Activated CD4-positive, alpha-beta T cell treated with anti-CD3 and anti-CD28 coated beads, Interleukin-2, amount 50 U/mL, for 24 hours (primary cell): Measurements from ENCODE around the gene PDCL2.

Experiments used
- DNase-seq, 2 donors: peaks; one replicate each; pipeline ENCODE4 v3.0.0-alpha.2; 2020; ENCODE audit warnings: low read depth in 1 of 2, low spot score in 1 of 2

The PDCL2 gene

DNA sequence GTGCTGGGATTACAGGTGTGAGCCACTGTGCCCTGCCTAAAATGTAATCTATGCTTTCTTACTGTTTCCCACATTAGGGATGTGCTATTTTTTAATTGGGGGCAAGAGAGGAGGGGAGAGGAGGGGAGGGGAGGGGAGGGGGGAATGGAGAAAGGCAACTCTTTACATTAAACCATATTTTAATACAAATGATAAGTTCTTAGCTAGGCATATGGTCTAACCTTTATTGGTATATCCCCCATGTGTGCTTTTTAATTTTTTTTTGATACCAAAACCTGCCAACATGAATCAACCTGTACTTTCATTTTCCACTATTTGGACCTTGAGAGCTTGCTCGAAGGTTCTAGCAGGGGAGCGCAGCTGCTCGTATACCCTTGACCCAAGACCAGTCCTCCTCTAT, 51.8 kb downstream of the PDCL2 start:
- no peak for DNase-seq

DNA sequence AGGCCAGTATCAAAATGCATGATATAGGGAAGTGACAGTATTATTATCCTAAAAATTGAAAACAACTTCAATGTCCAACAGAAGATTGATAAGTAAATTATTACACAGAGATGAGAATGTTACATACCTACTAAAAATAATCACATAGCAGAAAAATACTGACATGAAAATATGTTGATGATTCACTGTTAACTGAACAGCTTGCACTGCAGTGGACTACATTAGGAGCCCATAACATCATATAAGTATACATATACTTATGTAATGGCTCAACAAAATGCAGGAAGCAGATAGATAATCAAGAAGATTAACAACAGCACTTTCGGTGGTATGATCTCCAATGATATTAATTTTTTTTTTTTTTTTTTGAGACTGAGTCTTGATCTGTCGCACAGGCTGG, 52.4 kb downstream of the PDCL2 start:
- DNase-seq = no peak

DNA sequence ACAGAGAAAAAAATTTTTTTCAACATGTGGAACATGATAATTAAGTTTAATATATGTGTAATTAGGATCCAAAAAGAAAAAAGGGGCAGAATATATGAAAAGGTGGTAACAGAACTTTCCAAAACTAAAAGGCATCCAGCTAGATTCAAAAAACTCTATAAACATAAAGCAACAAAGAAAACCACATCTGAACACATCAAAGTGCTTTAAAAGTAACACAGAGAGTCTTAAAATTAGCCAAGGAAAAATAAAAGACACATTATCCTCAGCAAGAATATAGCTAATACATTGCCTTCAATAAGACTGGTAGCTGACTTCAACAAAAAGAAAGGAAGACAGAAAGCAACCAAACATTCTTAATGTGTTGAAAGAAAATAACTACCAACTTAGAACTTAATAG, 53.5 kb downstream of the PDCL2 start:
- DNase-seq = no peak

DNA sequence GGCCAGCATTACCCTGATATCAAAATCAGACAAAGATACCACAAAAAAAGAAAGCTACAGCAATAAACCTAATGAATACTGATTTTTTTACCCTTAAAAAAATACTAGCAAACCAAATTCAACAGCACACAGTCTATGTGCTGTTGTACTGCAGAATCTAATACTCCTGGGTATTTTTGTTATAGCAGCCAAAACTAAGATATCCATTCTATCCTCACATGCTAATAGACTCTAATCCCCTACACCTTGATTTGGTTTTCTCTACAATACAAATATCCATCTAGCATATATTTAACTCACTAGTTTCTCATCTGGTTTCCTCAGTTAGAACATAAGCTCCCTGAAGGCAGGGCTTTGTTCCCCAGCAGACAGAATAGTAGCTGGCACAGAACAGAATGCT, 57.7 kb downstream of the PDCL2 start:
- no peak for DNase-seq

DNA sequence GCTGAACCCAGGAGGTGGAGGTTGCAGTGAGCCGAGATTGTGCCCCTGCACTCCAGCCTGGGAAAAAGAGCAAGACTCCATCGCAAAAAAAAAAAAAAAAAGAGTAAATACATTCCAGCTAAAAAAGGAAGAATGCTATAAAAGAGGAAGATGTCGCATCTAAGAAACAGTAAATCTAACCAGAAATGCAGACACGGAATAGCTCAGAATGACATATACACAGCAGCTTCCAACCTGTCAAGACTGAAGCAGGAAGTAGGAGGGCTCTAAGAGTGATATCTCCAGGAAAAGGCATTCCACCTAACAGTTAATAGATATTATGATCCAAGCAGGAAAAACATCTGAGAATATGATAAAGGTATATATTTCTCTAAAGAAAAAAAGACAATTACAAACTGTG, 61.4 kb downstream of the PDCL2 start:
- DNase-seq = no peak

DNA sequence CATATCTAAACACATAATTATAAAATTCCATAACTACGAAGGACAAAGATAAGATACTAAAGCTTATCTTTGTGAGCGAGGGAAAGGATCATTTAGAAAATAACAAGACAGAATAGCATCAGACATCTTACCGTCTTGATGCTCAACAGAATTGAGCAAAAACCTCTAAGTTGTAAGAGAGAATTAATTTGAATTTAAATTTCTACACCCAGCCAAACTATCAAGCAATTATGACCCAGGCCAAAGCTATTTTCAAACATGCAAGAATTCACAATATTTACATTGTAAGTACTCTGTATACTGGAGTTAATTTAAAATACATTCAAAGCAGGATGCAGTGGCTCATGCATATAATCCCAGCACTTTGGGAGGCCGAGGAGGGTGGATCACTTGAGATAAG, 61.9 kb downstream of the PDCL2 start:
- no peak for DNase-seq

DNA sequence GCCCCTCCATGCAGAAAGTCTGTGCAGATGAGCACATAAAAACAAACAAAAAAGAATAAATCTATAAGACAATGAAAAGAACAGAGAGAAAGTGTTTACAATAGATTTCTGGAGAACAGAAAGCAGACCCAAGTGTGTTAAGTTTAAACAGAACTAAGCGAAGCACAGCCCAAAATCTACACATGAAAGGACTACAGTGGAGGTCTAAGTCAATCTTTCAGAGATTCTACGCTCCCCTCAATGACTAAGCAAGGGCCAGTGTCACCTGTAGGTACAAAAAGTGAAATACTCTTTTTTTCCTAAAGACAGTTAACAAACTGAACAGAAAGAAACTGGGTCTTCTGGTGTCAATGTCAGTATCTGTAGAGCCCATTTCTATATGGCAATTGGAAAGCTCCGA, 63.6 kb downstream of the PDCL2 start:
- no peak for DNase-seq

DNA sequence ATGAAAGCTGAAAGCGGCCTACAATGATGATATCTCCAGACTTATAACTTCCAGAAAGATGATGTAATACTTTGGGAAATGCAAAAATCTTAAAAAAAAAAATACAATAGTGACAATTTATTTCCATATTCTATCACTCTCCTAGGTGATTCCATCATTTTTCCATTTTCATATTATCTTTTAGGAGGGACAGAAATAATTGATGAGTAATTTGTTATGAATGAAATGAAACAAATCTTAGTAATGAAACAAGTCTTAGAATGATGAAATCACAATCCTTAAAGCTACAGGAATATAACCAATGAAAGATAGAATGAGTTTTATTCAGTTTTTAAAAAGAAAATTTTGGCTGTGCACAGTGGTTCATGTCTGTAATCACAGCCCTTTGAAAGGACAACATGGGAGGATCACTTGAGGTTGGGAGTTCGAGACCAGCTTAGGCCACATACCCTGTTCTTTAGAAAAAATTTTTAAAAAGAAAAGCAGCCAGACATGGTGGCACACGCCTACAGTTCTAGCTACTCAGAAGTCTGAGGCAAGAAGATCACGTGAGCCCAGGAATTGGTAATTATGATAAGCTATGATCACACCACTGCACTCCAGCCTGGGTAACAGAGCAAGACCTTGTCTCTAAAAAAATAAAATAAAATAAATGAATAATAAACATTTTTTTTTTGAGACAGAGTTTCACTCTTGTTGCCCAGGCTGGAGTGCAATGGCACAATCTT, 67.0 kb downstream of the PDCL2 start:
- no peak for DNase-seq

DNA sequence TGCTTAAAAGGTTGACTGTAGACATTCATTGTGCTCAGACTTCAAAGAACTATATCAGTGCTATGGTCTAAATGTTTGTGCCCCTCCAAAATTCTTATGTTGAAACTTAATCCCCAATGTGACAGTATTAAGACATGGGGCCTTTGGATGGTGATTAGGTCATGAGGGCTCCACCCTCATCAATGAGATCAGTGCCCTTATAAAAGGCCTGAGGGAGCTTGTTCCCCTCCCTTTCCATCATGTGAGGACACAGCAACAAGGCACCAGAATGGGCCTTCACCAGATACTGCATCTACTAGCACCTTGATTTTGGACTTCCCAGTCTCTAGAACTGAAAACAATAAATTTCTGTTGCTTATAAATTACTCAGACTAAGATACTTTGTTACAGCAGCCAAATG, 73.6 kb downstream of the PDCL2 start:
- DNase-seq = no peak

DNA sequence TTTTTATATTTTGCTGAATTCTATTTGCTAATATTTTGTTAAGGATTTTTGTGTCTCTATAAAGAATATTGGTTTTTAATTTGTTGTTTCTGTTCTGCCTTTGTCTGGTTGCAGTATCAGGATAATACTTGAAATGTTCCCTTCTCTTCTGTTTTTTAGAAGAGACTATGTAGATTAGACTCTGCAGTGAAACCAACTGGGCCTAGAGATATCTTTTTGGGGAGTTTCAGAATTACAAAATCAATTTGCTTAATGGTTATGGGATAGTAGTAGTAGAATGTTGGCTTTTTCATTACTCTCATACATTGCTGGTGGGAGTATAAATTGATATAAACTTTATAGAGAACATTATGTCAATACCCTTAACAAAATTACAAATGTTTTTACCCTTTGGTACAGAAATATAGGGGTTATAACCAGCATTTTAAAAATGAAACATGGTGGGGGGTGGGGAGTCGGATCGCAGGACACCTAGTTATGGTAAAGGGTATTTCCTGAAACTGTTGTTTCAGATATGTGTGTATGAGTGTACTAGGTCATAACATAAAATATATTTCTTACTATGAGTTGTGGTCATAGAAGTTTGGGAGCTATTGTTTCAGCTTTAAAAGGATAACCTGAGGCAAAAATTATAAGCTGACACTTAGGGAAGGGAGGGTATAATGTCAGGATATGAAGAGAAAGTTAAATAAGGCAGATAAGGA, 74.4 kb downstream of the PDCL2 start:
- DNase-seq = no peak

DNA sequence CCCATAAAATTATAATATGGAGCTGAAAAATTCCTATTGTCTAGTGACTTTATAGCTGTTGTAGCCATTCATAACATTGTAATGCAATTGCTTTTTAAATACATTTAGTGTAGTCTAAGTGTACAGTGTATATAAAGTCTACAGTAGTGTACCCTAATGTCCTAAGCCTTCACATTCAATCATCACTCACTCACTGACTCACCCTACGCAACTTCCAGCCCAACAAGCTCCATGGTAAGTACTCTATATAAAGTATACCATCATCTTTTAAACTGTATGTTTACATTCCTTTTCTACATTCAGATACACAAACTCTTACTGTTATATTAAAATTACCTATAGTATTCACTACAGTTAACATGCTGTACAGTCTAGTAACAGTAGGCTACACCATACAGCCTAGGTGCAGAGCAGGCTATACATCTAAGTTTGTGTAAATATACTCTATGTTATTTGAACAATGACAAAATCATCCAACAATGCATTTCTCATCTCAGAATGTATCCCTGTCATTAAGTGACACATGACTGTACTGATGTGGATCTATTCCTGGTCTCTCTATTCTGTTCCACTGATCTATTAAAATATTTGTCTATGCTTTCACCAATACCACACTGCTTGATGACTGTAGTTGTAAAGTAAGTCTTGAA, 79.0 kb downstream of the PDCL2 start:
- DNase-seq = no peak

DNA sequence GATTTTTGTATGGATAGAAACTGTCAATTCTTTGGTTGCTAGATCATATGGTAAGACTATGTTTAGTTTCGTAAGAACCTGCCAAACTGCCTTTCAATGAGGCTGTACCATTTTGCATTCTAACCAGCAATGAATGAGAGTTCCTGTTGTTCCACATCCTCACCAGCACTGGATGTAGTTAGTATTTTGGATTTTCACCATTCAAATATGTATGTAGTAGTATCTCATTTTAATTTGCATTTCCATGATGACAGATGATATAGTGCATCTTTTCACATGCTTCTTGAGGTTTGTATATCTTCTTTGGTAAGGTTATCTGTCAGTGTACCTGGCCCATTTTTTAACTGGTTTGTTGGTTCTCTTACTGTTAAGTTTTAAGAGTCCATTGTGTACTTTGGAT, 80.0 kb downstream of the PDCL2 start:
- no peak for DNase-seq

DNA sequence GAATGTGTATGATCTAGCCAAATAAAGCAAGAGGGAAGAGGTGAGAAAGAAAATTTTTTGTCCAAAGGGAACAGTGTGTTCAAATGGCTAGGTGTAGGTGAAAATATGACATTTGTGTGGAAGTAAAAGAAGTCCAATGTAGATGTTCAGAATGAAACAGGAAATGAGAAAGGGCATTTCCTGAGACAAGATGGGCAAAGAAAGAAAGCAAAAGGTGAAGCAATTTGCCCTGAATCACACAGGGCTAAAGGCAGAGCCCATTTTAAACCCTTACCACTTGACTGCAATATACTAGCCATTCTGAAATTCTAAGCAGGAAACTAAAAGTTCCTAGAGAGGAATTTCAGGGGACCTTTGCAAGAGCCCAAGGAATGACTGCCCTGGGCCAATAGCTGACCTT, 81.4 kb downstream of the PDCL2 start:
- no peak for DNase-seq

DNA sequence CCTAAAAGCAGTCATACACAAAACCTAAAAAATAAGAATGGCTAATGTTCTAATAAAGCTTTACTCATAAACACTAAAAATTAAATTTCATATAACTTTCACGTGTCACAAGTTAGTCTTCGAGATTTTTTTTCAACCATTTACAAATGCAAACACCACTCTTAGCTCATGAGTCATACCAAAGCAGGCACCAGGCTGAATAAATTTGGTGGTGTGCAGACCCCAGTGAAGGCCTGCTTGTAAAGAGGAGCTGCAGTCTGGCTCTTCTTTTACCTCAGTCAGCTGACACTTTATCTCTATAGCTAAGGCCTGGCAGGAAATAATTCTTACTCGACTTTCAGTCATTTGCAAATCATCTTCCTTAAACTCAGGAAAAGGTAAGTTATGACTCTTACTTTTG, 82.8 kb downstream of the PDCL2 start:
- DNase-seq = no peak

DNA sequence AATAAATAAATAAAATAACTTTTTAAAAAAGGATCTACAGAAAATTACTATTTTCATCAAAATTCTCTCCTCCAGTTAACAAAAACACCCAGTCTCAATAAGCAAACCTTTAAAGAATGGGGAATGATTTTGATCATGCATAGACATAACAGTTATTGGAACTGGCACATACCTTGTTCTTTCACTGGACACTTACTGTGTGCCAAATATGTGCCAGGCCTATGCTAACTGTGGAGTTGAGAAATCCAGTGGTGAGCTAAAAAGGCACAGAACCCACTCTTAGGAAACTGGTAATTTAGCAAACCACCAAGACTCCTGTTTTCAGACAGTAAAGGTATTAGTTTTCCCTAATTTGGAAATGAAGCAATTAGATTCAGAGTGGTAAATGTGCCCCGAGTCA, 84.4 kb downstream of the PDCL2 start:
- no peak for DNase-seq
